H4 (cell line): ENCODE measurements around the gene MANSC1. TPM values are rescaled to one million over a fixed set of nuclear protein-coding genes. Genes with fewer than 3 reads are reported as not detected.

ENCODE experiments used
- DNase-seq: peaks from one replicate; pipeline ENCODE4 v3.0.0-alpha.2; 2015; ENCODE audit warnings: low spot score
- total RNA-seq: library from RNA; depleted of rRNA; stranded (reverse); fragments of >200 nt; shearing (Covaris generic); gene quantifications from 2 replicates; pipeline ENCODE4 v1.2.3, GENCODE V29; 2014; rRNA removed

MANSC1 gene
- total RNA-seq = 0.39 and 0.52 TPM in 2 replicates

DNA sequence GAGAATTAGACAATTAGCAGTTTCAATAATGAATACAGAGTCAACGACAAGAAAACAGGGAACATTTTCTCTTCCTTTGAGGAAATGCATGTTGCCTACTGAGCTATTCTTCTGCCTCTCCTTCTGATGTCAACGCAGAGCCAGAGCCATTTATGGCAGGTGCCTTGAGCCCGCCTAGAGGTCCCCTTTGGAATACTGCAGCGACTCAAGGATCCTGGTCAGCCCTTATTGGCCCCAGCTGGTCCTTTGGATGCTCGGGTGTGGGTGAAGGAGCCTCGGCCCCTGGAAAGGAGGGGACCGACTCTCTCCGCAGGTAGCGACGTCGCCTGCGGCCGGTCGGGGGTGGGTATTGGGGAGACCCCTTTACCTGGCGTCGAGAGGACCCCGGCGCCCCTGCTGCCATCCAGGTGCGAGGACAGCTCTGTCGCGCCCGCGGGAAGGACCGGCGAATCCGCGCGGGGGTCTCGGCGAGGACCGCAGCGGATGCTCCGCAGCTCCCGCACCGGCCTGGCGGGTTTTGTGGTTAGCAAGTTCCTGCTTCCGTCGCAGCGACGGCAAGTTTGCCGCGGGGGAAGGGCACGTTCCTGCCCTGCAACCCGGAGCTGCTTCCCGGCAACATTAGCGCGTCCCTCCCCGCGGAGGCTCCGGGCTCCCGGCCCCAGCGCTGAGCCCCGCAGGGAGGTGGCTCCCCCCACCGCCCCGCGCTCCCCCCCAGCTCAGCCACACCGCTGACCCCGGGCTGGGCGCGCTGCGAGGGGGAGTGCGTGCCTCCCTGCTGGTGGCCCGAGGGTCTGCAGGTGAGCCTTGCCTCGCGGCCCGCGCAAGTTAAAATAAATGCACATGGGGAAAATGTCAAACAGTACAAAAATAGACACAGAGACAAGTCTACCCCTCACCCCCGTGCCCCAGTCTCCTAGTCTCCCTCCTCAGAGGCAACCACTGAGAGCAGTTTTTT is at the start of gene MANSC1:
MANSC1 (minus strand) TSS at position 532 of the 955 bp plus-strand sequence. CDS start 6,928 bp downstream, outside the sequence.
- DNase-seq = no peak

- no peak for DNase-seq
Measured at GRCh38 chr12:12399161-12399560, 49.1 kb upstream of the MANSC1 start.

GRCh38 chr12:12398026-12398859 is 48.2 kb upstream of the MANSC1 start:
- DNase-seq = peak; percentile 87

DNA sequence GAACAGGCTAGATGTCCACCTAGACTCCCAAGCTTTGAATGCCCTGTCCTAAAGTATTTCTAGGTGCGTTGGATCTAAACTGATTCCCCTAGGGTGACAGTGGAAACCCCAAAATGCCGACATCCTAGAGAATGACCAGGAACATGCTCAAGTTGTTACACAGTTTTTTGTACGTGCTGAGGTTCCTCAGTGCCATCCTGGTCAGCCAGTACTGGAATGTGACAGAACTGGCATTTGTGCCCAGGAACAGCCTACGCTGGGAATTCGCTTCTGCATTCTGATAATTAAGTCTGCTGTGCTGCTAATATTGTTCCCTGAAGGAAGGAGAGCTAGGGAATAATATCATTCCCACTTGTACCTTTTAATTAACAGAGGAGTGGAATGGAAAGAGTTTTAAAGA is 47.1 kb upstream of the MANSC1 start:
- DNase-seq = no peak

DNA sequence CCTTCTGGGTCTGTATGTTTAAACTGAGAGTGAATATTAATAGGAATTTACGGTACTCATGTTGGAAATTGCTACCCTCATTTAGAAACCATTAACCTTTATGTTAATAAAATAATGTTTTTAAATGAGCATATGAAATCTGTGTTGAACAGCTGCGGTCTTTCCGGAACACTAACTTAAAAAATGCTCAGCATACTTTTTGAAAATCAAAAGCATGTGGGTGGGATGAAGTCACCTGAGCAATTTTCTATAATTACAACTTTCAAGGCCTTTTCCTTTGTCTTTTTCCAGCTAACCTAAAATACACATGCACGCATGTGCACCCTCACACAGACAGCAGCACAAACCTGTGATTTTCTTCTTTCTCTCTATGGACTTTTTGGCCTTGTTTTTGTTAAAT is 46.7 kb upstream of the MANSC1 start:
- no peak for DNase-seq

DNA sequence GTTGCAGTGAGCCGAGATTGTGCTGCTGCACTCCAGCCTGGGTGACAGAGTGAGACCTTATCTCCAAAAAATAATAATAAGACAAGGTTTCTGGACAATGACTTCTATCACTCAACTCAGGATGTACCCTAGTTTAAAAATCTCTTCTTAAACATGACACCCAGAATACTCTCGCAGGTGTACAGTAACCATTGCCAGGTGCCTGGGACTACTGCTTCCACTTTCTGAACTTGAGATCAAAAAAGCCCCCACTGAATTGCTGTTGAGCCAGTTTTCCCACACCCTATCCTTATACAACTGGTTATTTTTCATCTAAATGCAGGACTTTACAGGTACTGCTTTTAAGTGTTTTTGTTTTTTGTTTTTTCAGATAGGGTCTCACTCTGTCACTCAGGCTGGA is 43.1 kb upstream of the MANSC1 start:
- DNase-seq = no peak

DNA sequence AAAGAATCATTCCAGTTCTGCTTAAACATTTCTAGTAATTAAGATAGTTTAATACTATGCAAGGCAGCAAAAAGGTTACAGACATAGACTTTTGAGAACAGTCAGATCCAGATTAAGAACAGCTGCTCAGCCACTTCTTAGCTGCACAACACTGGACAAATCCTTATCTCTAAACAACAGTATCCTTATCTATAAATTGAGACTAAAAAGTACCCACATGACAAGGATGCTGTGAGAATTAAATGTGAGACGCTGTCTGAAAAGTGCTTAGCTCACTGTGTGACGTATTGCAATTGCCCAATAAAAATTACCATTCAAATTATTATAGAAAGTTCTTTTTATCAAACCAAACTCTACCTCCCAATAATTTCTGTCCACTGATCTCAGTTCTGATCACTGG is 42.4 kb upstream of the MANSC1 start:
- DNase-seq = no peak

GRCh38 chr12:12387501-12387900 is 37.5 kb upstream of the MANSC1 start:
- no peak for DNase-seq

- no peak for DNase-seq
Measured at GRCh38 chr12:12384571-12385340, 34.7 kb upstream of the MANSC1 start.

GRCh38 chr12:12381982-12382381 is 31.9 kb upstream of the MANSC1 start:
- no peak for DNase-seq

GRCh38 chr12:12380949-12381593 is 31.0 kb upstream of the MANSC1 start:
- DNase-seq = no peak

- DNase-seq = no peak
Measured at GRCh38 chr12:12379831-12380730, 30.0 kb upstream of the MANSC1 start.

DNA sequence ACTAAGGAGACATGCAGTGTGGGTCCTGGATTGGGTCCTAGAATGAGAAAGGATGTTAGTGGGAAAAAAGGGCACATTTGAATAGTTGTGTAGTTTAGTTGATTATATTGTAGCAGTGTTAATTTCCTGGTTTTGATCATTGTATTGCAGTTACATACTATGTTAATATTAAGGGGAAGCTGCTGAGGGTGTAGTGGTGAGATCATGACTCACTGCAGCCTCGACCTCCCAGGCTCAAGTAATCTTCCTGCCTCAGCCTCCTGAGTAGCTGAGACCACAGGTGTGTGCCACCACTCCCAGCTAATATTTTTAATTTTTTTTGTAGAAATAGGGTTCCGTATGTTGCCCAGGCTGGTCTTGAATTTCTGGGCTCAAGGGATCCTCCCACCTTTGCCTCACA is 28.6 kb upstream of the MANSC1 start:
- DNase-seq = no peak

DNA sequence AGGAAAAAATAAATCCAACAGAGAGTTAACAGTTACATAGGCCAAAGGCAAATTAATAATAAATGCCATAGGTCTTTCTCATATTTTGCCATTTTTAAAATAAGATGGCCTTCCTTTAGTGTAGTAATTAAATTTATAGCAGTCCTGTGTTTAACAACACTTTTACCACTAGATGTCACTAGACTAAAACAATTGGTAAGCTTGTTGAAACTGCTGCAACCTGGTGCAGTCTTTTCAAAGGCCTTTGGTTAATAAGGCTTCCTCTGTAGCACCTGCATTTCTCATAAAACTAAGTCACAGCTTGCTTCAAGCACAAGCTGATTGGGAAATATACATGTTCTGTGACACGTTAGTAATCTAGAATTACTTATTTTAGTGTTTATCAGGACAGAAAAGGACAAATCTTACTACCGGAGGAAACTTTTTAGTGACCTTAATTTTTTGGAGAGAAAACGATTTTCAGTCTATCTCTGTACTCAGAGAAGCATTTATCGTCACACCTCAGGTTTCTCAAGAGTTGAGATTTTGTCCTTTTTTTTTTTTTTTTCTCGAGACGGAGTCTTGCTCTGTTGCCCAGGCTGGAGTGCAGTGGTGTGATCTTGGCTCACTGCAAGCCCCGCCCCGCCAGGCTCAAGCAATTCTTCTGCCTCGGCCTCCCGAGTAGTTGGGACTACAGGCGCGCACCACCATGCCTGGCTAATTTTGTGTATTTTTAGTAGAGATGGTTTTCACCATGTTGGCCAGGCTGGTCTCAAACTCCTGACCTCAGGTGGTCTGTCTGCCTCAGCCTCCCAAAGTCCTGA is 26.8 kb upstream of the MANSC1 start:
- DNase-seq = peak; percentile 85

- DNase-seq = no peak
Measured at GRCh38 chr12:12372946-12373722, 23.1 kb upstream of the MANSC1 start.

DNA sequence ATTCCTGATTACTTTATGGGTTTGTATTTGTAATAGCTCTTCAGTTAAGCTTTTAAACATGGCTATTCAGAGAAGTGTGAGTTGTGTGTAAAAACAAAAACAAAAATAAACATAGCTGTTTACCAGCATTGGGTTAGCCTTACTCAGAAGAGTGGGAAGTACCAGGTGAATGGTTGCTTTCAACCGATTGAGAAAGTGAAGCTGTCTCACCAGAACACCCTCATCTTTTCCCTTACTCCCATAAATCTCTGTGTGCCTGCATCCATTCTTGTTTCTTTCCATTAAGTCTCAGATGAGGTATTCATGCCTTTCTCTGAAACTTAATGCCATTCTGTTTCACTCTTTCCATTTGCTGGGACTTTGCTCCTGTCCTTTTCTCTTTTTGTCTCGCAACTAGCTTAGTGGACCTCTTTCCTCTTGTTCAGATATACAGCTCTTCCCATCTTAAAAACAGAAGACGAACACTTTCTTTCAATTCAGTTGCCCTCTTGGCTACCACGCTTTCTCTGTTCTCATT is 17.5 kb upstream of the MANSC1 start:
- no peak for DNase-seq

DNA sequence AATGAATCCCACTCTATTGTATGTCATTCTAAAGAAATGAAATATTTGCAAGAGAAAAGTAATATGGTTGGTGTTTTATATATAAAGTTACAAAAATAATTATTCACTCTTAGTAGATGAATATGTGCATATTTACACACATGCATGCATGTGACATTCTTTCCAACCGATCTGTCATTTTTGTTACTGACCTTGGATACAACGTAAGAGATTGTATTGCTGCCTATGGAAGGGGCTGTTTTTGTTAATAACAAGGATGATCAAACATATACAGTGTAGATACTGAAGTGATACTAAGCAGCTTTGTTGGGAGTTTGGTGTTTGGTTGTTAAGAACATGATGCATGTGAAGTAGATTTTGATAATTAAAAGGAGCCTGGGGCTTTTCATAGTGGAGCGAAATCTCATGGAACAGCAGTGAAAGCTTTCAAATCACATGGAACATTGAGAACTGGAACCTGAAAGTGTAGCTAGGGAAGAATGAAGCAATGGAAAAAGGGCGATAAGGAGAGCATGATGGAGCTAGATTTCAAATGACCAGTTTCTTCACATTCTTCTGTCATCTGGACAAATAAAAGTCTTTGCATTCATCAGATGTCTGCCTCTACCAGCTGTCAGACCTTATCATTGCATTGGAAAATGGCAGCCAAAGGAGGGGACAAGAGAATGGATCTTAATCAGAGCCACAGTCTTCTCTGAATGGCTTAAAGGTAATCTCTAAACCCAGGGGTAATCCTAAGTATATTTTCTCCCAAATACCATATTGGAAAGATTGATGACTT is 16.8 kb upstream of the MANSC1 start:
- no peak for DNase-seq
